Caco-2 (cell line): ENCODE results near the gene SOHLH1. TPM values are rescaled to one million over a fixed set of nuclear protein-coding genes. Genes with fewer than 3 reads are reported as not detected.

ENCODE experiments used
- BruUV-seq: library from RNA; stranded (reverse); fragments of 400-500 nt; replicated peaks from 2 replicates; lab custom pipeline; 2021; lab: Mats Ljungman, UMichigan
- CTCF ChIA-PET: fragments of 300-600 bp; sonication (Branson Sonifier 250); formaldehyde crosslinking; loops from one replicate; lab custom pipeline; 2022; ENCODE audit warnings: antibody characterized with exemption; lab: Charles Lee
- POLR2A ChIA-PET: fragments of 300-600 bp; sonication (Branson Sonifier 250); formaldehyde crosslinking; loops from one replicate; lab custom pipeline; 2022; ENCODE audit warnings: antibody characterized with exemption; lab: Charles Lee
- DNase-seq, 2 experiments: peaks; one replicate each; pipeline versions ENCODE4 v3.0.0 to v3.0.0-alpha.2; 2020 to 2022
- H3K27me3 ChIP-seq: replicated peaks from 2 replicates; pipeline ENCODE4 v1.6.0; 2011; ENCODE audit warnings: low read length; ENCODE audit not compliant: control insufficient read depth, insufficient read depth
- H3K36me3 ChIP-seq: 2 replicates; pipeline ENCODE4 v1.5.1; 2011; ENCODE audit warnings: low read length; ENCODE audit not compliant: control insufficient read depth, insufficient read depth
- H3K4me1 ChIP-seq: fragments of 250-450 bp; sonication (Bioruptor Pico); 2 replicates; pipeline ENCODE4 v1.5.1; 2020; ENCODE audit warnings: mild to moderate bottlenecking
- H3K4me3 ChIP-seq: 2 replicates; pipeline ENCODE4 v1.5.1; 2011; ENCODE audit warnings: low read depth, mild to moderate bottlenecking, control low read depth, low read length
- H3K9me3 ChIP-seq: fragments of 250-450 bp; sonication (Bioruptor Pico); 2 replicates; pipeline ENCODE4 v1.5.1; 2020; ENCODE audit warnings: mild to moderate bottlenecking, moderate library complexity
- H3K27ac Mint-ChIP-seq: one replicate; pipeline ENCODE4 v1.8.0; 2022; ENCODE audit warnings: mixed read lengths; ENCODE audit not compliant: unreplicated experiment
- H3K27me3 Mint-ChIP-seq: one replicate; pipeline ENCODE4 v1.8.0; 2022; ENCODE audit warnings: mixed read lengths; ENCODE audit not compliant: insufficient read depth, unreplicated experiment
- H3K36me3 Mint-ChIP-seq: one replicate; pipeline ENCODE4 v1.8.0; 2022; ENCODE audit warnings: mild to moderate bottlenecking, mixed read lengths; ENCODE audit not compliant: insufficient read depth, unreplicated experiment
- H3K4me1 Mint-ChIP-seq: one replicate; pipeline ENCODE4 v1.8.0; 2022; ENCODE audit warnings: low read depth, mixed read lengths; ENCODE audit not compliant: unreplicated experiment
- H3K4me3 Mint-ChIP-seq: one replicate; pipeline ENCODE4 v1.8.0; 2022; ENCODE audit warnings: mild to moderate bottlenecking, moderate library complexity, mixed read lengths; ENCODE audit not compliant: unreplicated experiment
- H3K9me3 Mint-ChIP-seq: one replicate; pipeline ENCODE4 v1.8.0; 2022; ENCODE audit warnings: mixed read lengths; ENCODE audit not compliant: unreplicated experiment
- CTCF ChIP-seq, 2 experiments: fragments of 200-600 bp in 1 of 2; IDR thresholded peaks; 1 replicate in 1 of 2; 2 replicates in 1 of 2; pipeline versions ENCODE4 v1.5.1 to v1.8.0; 2011 to 2022; ENCODE audit warnings: antibody characterized with exemption in 1 of 2, control low read depth in 1 of 2, inconsistent platforms in 1 of 2, low read depth in 1 of 2, low read length in 1 of 2, mild to moderate bottlenecking in 1 of 2, moderate library complexity in 1 of 2; ENCODE audit not compliant: insufficient read depth in 1 of 2, severe bottlenecking in 1 of 2, unreplicated experiment in 1 of 2
- intact Hi-C: fragments of 100-400 bp; cut with micrococcal nuclease; formaldehyde crosslinking; loops from one replicate; pipeline ENCODE4 v1.10.0; 2022; ENCODE audit not compliant: unreplicated experiment
- total RNA-seq: library from RNA; stranded (reverse); gene quantifications from 2 replicates; pipeline ENCODE4 v1.2.3, GENCODE V29; 2022

SOHLH1 gene
- total RNA-seq, 1 experiment from 2014 or later: 44.9 TPM

GRCh38 chr9:135694414-135694813, 4.9 kb downstream of the SOHLH1 start:
- no TSS peak for BruUV-seq
- intact Hi-C loops: no loop called here

GRCh38 chr9:135693771-135694170, 5.5 kb downstream of the SOHLH1 start:
- Histone ChIP-seq H3K9me3 (no peaks in the 10 kb centered on the region), H3K4me1 (no peaks in the 10 kb centered on the region), H3K36me3 (peaks cover 4% of the 10 kb centered on the region), H3K4me3 (no peak overlapping the region), H3K27me3 (no peaks in the 10 kb centered on the region)
- H3K27ac Mint-ChIP-seq: no peak overlapping the region
- no peak overlapping the region for H3K4me3 Mint-ChIP-seq
- H3K27me3 Mint-ChIP-seq: no peaks in the 10 kb centered on the region
- BruUV-seq: no TSS peak
- no peak for DNase-seq
- H3K36me3 Mint-ChIP-seq: peaks cover 10% of the 10 kb centered on the region
- CTCF ChIA-PET: no interaction called here
- no peaks in the 10 kb centered on the region for H3K4me1 Mint-ChIP-seq
- H3K9me3 Mint-ChIP-seq: no peaks in the 10 kb centered on the region
- POLR2A ChIA-PET: no interaction called here
- no peak for TF ChIP-seq CTCF (IDR thresholded peaks at IDR 0.05; ENCODE audit: insufficient read depth in 1 of 2, low read depth in 1 of 2, low read length in 1 of 2, severe bottlenecking in 1 of 2, unreplicated experiment in 1 of 2)
- intact Hi-C loops: no loop called here

More at GRCh38 chr9:135694414-135694813, 4.9 kb downstream of the SOHLH1 start:
- TF ChIP-seq CTCF (IDR thresholded peaks at IDR 0.05; ENCODE audit: insufficient read depth in 1 of 2, low read depth in 1 of 2, low read length in 1 of 2, severe bottlenecking in 1 of 2, unreplicated experiment in 1 of 2): no peak
- Histone ChIP-seq H3K9me3 (no peaks in the 10 kb centered on the region), H3K27me3 (no peaks in the 10 kb centered on the region), H3K36me3 (peaks cover 4% of the 10 kb centered on the region), H3K4me3 (no peak overlapping the region), H3K4me1 (no peaks in the 10 kb centered on the region)
- Mint-ChIP-seq H3K9me3 (no peaks in the 10 kb centered on the region), H3K27me3 (no peaks in the 10 kb centered on the region), H3K36me3 (peaks cover 8% of the 10 kb centered on the region), H3K4me3 (no peak overlapping the region), H3K27ac (no peak overlapping the region), H3K4me1 (no peaks in the 10 kb centered on the region)
- DNase-seq: no peak
- ChIA-PET POLR2A (no interaction called here), CTCF (no interaction called here)

- no peaks in the 10 kb centered on the region for H3K27me3 Mint-ChIP-seq
- no TSS peak for BruUV-seq
- Histone ChIP-seq H3K4me1 (no peaks in the 10 kb centered on the region), H3K27me3 (no peaks in the 10 kb centered on the region), H3K4me3 (no peak overlapping the region), H3K36me3 (peaks cover 4% of the 10 kb centered on the region), H3K9me3 (no peaks in the 10 kb centered on the region)
- H3K4me1 Mint-ChIP-seq: no peaks in the 10 kb centered on the region
- intact Hi-C loops: no loop called here
- H3K4me3 Mint-ChIP-seq: no peak overlapping the region
- H3K9me3 Mint-ChIP-seq: no peaks in the 10 kb centered on the region
- no peak overlapping the region for H3K27ac Mint-ChIP-seq
- TF ChIP-seq CTCF (IDR thresholded peaks at IDR 0.05; ENCODE audit: insufficient read depth in 1 of 2, low read depth in 1 of 2, low read length in 1 of 2, severe bottlenecking in 1 of 2, unreplicated experiment in 1 of 2): no peak
- peaks cover 13% of the 10 kb centered on the region for H3K36me3 Mint-ChIP-seq
- DNase-seq: no peak
- ChIA-PET POLR2A (no interaction called here), CTCF (no interaction called here)
These were observed 6.0 kb downstream of the SOHLH1 start for GRCh38 chr9:135693265-135693664.
